Astrocyte of the cerebellum (primary cell): ENCODE results near the gene ALKBH2.
A peak's percentile ranks its signal among the peaks of the same experiment; 100 is the strongest.
"Not testable (repeated sequence)": the region's sequence is repeated elsewhere in the genome, so short reads cannot be mapped to it uniquely, and the experiment has no call there.

Source experiments
- DNase-seq: peaks from one replicate; pipeline ENCODE4 v3.0.0-alpha.2; 2011; ENCODE audit warnings: low read depth
- H3K4me3 ChIP-seq: 2 replicates; pipeline ENCODE4 v1.5.1; 2011; ENCODE audit warnings: mild to moderate bottlenecking, low read depth, low read length, moderate library complexity
- in situ Hi-C: cut with HindIII; loops from 2 replicates; pipeline ENCODE4 v1.10.0; 2017; ENCODE audit warnings: low sequenced_read_pairs
- TF ChIP-seq, protein P1 (sequence below): IDR thresholded peaks from 2 replicates; pipeline ENCODE4 v1.5.1; 2012; ENCODE audit warnings: low read length, low read depth, moderate library complexity, mild to moderate bottlenecking; ENCODE audit errors: missing control alignments

Gene ALKBH2

DNA sequence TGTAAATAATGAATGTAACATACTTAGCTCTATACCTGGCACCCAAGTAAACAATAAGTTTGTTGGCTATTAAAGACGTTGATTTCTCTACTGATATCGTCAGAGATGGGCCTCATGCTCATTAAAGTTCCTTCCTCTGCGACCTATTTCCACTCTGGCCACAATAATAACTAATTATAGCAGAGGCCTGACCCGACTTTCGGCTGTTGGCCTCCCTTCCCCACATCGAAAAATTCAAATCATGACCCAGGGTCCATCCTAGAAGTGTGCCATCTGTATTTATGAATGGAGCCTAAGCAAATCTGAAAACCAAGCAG, 41.2 kb downstream of the ALKBH2 start:
- in situ Hi-C loops, result no loop called here
- TF ChIP-seq, protein P1, sequence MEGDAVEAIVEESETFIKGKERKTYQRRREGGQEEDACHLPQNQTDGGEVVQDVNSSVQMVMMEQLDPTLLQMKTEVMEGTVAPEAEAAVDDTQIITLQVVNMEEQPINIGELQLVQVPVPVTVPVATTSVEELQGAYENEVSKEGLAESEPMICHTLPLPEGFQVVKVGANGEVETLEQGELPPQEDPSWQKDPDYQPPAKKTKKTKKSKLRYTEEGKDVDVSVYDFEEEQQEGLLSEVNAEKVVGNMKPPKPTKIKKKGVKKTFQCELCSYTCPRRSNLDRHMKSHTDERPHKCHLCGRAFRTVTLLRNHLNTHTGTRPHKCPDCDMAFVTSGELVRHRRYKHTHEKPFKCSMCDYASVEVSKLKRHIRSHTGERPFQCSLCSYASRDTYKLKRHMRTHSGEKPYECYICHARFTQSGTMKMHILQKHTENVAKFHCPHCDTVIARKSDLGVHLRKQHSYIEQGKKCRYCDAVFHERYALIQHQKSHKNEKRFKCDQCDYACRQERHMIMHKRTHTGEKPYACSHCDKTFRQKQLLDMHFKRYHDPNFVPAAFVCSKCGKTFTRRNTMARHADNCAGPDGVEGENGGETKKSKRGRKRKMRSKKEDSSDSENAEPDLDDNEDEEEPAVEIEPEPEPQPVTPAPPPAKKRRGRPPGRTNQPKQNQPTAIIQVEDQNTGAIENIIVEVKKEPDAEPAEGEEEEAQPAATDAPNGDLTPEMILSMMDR, result no peak
- peak overlapping the region; percentile 82 for H3K4me3 ChIP-seq
- no peak for DNase-seq

DNA sequence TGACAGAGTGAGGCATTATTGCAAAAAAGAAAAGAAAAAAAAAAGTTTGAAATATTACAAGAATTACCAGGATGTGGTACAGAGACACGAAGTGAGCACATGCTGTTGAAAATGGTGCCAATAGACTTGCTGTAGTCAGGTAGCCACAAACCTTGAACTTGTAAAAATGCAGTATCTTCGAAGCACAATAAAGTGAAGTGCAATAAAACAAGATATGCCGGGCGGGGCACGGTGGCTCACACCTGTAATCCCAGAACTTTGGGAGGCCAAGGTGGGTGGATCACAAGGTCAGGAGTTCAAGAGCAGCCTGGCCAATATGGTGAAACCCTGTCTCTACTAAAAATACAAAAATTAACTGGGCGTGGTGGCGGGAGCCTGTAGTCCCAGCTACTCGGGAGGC, 43.5 kb downstream of the ALKBH2 start:
- H3K4me3 ChIP-seq, DNase-seq, in situ Hi-C loops: not testable (repeated sequence)

DNA sequence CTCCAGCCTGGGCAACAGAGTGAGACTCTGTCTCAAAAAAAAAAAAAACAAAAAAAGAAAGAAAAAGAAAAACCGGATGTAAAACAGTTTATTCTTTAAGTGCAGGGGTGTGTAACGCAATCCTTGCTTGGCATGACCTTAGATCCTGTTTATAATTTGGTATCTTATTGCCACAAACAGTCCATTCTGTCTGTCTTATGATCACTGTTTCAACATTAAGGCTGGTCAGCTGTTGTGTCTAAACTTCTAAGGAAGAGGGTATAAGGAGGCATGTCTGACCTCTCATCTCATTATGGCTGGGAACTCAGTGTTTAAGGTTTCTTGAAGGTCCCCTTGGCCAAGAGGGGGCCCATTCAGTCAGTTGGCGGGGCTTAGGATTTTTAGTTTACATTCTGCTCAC, 44.6 kb downstream of the ALKBH2 start:
- in situ Hi-C loops, DNase-seq, H3K4me3 ChIP-seq: not testable (repeated sequence)

DNA sequence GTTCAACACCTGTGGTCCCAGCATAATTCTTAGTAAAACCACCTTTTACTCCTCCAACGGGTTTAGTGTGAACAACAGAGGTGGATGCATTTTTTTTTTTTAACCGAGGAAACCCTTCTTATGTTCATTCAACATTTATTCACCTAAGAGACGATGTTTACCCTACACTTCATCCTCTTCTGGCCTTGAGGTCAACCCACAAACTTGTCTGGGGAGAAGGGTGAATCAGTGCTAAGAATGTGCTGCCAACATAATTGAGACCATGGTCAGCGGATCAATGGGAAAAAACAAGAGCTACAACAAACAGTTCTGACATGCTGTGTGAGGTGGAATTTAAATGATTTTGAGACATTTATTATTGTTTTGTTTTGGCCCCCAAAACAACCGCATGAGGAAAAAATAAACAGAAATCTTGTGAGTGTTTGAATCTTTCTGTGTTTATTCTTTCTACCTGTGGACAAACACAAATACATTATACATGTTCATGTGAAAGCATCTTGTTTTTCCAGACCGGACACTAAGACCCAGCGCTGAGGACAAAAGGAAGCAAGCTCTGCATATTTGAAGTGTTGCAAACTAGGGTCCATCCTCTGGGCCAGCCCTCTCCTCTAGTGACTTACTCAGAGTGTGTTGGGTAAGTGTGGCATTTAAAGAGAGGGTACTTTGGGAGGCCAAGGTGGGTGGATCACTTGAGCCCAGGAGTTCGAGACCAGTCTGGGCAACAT, 46.0 kb downstream of the ALKBH2 start:
- TF ChIP-seq, protein P1, result no peak
- no peak overlapping the region for H3K4me3 ChIP-seq
- no peak for DNase-seq
- in situ Hi-C loops, result no loop called here

- in situ Hi-C loops, result no loop called here
- TF ChIP-seq, protein P1, result no peak
- H3K4me3 ChIP-seq, result no peak overlapping the region
- DNase-seq, result no peak
These were observed 49.0 kb downstream of the ALKBH2 start for GRCh38 chr12:109044241-109044640.
